NCI-H1092 (cell line): ENCODE results near the gene CHRDL1.
"Not testable (repeated sequence)": the region's sequence is repeated elsewhere in the genome, so short reads cannot be mapped to it uniquely, and the experiment has no call there.

Source experiments
- DNase-seq: peaks from one replicate; lab custom pipeline; 2025; lab: John Stamatoyannopoulos, UW

Gene CHRDL1

GRCh38 chrX:110665223-110666002 is 130.2 kb downstream of the CHRDL1 start:
- no peak for DNase-seq

GRCh38 chrX:110657073-110657472 is 138.5 kb downstream of the CHRDL1 start:
- peak; percentile 4 for DNase-seq

- not testable (repeated sequence) for DNase-seq
Observed at GRCh38 chrX:110654280-110654679, 141.3 kb downstream of the CHRDL1 start.

GRCh38 chrX:110646386-110646785 is 149.2 kb downstream of the CHRDL1 start:
- DNase-seq: no peak
